SK-N-SH treated with all-trans-retinoic acid at 6 μM for 48 hours (cell line): ENCODE data around the gene KRT9.
"Not testable (repeated sequence)": the region's sequence is repeated elsewhere in the genome, so short reads cannot be mapped to it uniquely, and the experiment has no call there.

Experiments used
- ATAC-seq: fragments of 200-7000 bp; cut with Tn5 transposase; 3 replicates; pipeline ENCODE4 v1.9.1; 2020; ENCODE audit warnings: mild to moderate bottlenecking, moderate library complexity
- BACH2 ChIP-seq: fragments of 250-450 bp; sonication (Bioruptor Pico); IDR thresholded peaks from 2 replicates; pipeline ENCODE4 v1.9.0; 2021; ENCODE audit warnings: mild to moderate bottlenecking, borderline replicate concordance
- CSDC2 ChIP-seq: fragments of 250-450 bp; sonication (Bioruptor Pico); IDR thresholded peaks from 2 replicates; pipeline ENCODE4 v1.5.0; 2020; ENCODE audit warnings: mild to moderate bottlenecking, moderate library complexity
- ESRRG ChIP-seq: fragments of 250-450 bp; sonication (Bioruptor Pico); IDR thresholded peaks from 2 replicates; pipeline ENCODE4 v1.6.1; 2021; ENCODE audit warnings: mild to moderate bottlenecking
- ISL1 ChIP-seq: fragments of 250-450 bp; sonication (Bioruptor Pico); IDR thresholded peaks from 2 replicates; pipeline ENCODE4 v2.1.2; 2022; ENCODE audit warnings: mild to moderate bottlenecking, moderate library complexity
- OSR1 ChIP-seq: fragments of 250-450 bp; sonication (Bioruptor Pico); IDR thresholded peaks from 2 replicates; pipeline ENCODE4 v1.8.0; 2022; ENCODE audit warnings: moderate library complexity, mild to moderate bottlenecking, inconsistent platforms
- PPARA ChIP-seq: fragments of 250-450 bp; sonication (Bioruptor Pico); IDR thresholded peaks from 2 replicates; pipeline ENCODE4 v1.5.0; 2020; ENCODE audit warnings: mild to moderate bottlenecking, borderline replicate concordance
- RARB ChIP-seq: fragments of 250-450 bp; sonication (Bioruptor Pico); IDR thresholded peaks from 2 replicates; pipeline ENCODE4 v1.8.0; 2021; ENCODE audit warnings: mild to moderate bottlenecking, moderate library complexity
- SNAI2 ChIP-seq: fragments of 250-450 bp; sonication (Bioruptor Pico); IDR thresholded peaks from 2 replicates; pipeline ENCODE4 v1.5.0; 2020; ENCODE audit warnings: mild to moderate bottlenecking, moderate library complexity
- TCF4 ChIP-seq: fragments of 250-450 bp; sonication (Bioruptor Pico); IDR thresholded peaks from 2 replicates; pipeline ENCODE4 v1.8.0; 2021; ENCODE audit warnings: mild to moderate bottlenecking, moderate library complexity, borderline replicate concordance
- ZC3H10 ChIP-seq: fragments of 250-450 bp; sonication (Bioruptor Pico); IDR thresholded peaks from 2 replicates; pipeline ENCODE4 v1.5.1; 2021; ENCODE audit warnings: mild to moderate bottlenecking, moderate library complexity
- ZFP3 ChIP-seq: fragments of 250-450 bp; sonication (Bioruptor Pico); IDR thresholded peaks from 2 replicates; pipeline ENCODE4 v1.5.0; 2020; ENCODE audit warnings: mild to moderate bottlenecking, moderate library complexity
- ZNF565 ChIP-seq: fragments of 450-650 bp; formaldehyde crosslinking; conservative IDR thresholded peaks from 2 replicates; pipeline ENCODE4 v1.5.0; 2020; ENCODE audit warnings: low read depth, mild to moderate bottlenecking, moderate library complexity
- ZNF70 ChIP-seq: fragments of 450-650 bp; formaldehyde crosslinking; IDR thresholded peaks from 2 replicates; pipeline ENCODE4 v1.5.0; 2020; ENCODE audit warnings: mild to moderate bottlenecking, moderate library complexity
- TF ChIP-seq, protein P1 (sequence below): fragments of 250-450 bp; sonication (Bioruptor Pico); IDR thresholded peaks from 2 replicates; pipeline ENCODE4 v1.5.1; 2021; ENCODE audit warnings: mild to moderate bottlenecking, moderate library complexity
- TF ChIP-seq, protein P2 (sequence below): fragments of 250-450 bp; sonication (Bioruptor Pico); IDR thresholded peaks from 2 replicates; pipeline ENCODE4 v1.8.0; 2020; ENCODE audit warnings: mild to moderate bottlenecking, moderate library complexity, borderline replicate concordance
- TF ChIP-seq, protein P3 (sequence below): fragments of 250-450 bp; sonication (Bioruptor Pico); IDR thresholded peaks from 2 replicates; pipeline ENCODE4 v1.5.0; 2020; ENCODE audit warnings: mild to moderate bottlenecking, moderate library complexity
- TF ChIP-seq, protein P4 (sequence below): fragments of 250-450 bp; sonication (Bioruptor Pico); IDR thresholded peaks from 2 replicates; pipeline ENCODE4 v1.5.1; 2020; ENCODE audit warnings: low read depth, mild to moderate bottlenecking, moderate library complexity
- TF ChIP-seq, protein P5 (sequence below): fragments of 250-450 bp; sonication (Bioruptor Pico); IDR thresholded peaks from 2 replicates; pipeline ENCODE4 v1.8.0; 2021; ENCODE audit warnings: low read depth, mild to moderate bottlenecking, moderate library complexity, borderline replicate concordance

KRT9 gene

DNA sequence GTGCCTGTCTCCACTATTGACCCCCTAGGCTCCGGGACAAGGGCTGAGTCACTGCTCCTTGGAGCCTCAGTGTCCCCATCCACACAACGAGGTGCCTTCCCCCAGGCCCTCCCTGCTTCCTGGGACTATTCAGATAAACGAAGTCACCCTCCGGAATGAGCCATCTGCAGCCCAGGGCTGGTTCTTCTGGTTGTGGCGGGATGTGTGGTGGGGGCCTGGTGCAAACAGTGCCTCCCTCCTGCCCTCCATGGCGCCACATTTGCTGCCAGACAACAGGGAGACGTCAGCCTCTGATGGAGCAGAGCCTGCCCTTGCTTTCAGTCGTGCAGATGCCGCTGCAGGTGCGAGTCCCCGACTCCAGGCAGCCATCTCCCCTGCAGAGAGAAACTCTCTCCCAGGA lies 45.8 kb upstream of the KRT9 start:
- TF ChIP-seq ESRRG (CRISPR knock-in tag) (no peak), BACH2 (CRISPR knock-in tag) (no peak), ZC3H10 (CRISPR knock-in tag) (no peak)
- TF ChIP-seq, protein P1, sequence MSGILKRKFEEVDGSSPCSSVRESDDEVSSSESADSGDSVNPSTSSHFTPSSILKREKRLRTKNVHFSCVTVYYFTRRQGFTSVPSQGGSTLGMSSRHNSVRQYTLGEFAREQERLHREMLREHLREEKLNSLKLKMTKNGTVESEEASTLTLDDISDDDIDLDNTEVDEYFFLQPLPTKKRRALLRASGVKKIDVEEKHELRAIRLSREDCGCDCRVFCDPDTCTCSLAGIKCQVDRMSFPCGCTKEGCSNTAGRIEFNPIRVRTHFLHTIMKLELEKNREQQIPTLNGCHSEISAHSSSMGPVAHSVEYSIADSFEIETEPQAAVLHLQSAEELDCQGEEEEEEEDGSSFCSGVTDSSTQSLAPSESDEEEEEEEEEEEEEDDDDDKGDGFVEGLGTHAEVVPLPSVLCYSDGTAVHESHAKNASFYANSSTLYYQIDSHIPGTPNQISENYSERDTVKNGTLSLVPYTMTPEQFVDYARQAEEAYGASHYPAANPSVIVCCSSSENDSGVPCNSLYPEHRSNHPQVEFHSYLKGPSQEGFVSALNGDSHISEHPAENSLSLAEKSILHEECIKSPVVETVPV (CRISPR knock-in tag) = no peak
- TF ChIP-seq, protein P2, sequence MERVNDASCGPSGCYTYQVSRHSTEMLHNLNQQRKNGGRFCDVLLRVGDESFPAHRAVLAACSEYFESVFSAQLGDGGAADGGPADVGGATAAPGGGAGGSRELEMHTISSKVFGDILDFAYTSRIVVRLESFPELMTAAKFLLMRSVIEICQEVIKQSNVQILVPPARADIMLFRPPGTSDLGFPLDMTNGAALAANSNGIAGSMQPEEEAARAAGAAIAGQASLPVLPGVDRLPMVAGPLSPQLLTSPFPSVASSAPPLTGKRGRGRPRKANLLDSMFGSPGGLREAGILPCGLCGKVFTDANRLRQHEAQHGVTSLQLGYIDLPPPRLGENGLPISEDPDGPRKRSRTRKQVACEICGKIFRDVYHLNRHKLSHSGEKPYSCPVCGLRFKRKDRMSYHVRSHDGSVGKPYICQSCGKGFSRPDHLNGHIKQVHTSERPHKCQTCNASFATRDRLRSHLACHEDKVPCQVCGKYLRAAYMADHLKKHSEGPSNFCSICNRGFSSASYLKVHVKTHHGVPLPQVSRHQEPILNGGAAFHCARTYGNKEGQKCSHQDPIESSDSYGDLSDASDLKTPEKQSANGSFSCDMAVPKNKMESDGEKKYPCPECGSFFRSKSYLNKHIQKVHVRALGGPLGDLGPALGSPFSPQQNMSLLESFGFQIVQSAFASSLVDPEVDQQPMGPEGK = no peak
- ATAC-seq = no peak

DNA sequence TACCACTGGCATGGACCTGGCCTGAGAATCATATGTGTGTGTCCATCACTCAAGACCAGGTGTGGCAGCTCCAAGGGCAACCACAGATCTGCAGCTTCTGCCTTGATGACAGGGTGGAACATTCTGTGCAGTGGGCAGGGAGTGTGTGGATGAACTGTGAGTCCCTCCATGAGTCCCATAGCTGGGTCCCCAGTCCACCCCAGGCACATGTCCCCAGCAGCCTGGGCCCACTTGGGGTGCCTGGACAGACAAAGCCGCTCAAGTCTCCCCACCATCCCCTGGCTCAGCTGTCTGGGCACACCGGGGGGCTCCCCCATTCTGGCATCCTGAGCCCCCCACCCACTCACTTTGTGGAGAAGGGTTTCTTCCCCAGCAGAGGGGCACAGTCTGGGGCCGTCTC lies 45.3 kb upstream of the KRT9 start:
- TF ChIP-seq ISL1 (CRISPR knock-in tag) = no peak
- no peak for ATAC-seq

DNA sequence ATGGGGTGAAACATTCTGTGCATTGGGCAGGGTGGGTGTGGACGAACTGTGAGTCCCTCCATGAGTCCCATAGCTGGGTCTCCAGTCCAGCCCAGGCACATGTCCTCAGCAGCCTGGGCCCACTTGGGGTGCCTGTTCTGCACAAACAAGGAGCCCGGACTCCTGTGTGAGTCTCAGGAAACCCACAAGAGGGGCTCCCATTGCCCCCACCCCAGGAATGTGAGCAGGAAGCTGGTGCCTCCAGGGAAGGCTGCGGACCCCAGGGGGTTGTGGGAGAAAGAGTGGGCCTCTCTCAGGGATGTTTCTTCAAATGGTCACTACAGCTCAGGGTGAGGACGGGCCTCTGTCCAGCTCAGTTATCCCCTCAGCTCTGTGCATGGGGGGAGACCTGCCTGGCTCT lies 44.6 kb upstream of the KRT9 start:
- ATAC-seq = not testable (repeated sequence)

DNA sequence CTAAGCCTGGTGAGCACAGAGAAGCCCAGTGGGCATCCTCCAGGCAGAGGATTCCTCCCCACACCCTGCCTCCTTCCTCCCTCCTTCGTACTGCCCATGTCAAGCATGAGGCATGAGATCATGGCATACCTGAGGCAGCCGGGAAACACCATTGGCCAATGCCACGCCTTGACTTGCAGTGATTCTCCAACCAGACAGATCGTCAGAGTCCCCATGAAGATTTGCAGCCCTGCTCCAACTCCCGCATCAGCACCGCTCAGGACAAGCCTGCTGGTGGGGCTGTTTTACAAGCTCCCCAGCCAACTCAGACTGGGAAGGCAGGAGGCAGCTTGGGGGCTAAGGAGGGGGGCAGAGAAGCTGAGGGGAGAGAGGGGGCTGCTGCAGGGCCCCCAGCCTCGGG lies 43.6 kb upstream of the KRT9 start:
- ATAC-seq = no peak
- TF ChIP-seq ISL1 (CRISPR knock-in tag) = no peak
- TF ChIP-seq, protein P1 (CRISPR knock-in tag) = no peak
- no peak for TF ChIP-seq SNAI2 (CRISPR knock-in tag)
- no peak for TF ChIP-seq ZFP3 (CRISPR knock-in tag)
- no peak for TF ChIP-seq TCF4 (CRISPR knock-in tag)
- TF ChIP-seq PPARA (CRISPR knock-in tag) = no peak
- TF ChIP-seq OSR1 (CRISPR knock-in tag) = no peak
- TF ChIP-seq ZC3H10 (CRISPR knock-in tag) = no peak
- TF ChIP-seq RARB (CRISPR knock-in tag) = no peak
- no peak for TF ChIP-seq ZNF70 (CRISPR knock-in tag)
- TF ChIP-seq ZNF565 (CRISPR knock-in tag) = no peak
- no peak for TF ChIP-seq CSDC2
- TF ChIP-seq, protein P3, sequence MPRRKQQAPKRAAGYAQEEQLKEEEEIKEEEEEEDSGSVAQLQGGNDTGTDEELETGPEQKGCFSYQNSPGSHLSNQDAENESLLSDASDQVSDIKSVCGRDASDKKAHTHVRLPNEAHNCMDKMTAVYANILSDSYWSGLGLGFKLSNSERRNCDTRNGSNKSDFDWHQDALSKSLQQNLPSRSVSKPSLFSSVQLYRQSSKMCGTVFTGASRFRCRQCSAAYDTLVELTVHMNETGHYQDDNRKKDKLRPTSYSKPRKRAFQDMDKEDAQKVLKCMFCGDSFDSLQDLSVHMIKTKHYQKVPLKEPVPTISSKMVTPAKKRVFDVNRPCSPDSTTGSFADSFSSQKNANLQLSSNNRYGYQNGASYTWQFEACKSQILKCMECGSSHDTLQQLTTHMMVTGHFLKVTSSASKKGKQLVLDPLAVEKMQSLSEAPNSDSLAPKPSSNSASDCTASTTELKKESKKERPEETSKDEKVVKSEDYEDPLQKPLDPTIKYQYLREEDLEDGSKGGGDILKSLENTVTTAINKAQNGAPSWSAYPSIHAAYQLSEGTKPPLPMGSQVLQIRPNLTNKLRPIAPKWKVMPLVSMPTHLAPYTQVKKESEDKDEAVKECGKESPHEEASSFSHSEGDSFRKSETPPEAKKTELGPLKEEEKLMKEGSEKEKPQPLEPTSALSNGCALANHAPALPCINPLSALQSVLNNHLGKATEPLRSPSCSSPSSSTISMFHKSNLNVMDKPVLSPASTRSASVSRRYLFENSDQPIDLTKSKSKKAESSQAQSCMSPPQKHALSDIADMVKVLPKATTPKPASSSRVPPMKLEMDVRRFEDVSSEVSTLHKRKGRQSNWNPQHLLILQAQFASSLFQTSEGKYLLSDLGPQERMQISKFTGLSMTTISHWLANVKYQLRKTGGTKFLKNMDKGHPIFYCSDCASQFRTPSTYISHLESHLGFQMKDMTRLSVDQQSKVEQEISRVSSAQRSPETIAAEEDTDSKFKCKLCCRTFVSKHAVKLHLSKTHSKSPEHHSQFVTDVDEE (CRISPR knock-in tag) = no peak
- TF ChIP-seq, protein P4, sequence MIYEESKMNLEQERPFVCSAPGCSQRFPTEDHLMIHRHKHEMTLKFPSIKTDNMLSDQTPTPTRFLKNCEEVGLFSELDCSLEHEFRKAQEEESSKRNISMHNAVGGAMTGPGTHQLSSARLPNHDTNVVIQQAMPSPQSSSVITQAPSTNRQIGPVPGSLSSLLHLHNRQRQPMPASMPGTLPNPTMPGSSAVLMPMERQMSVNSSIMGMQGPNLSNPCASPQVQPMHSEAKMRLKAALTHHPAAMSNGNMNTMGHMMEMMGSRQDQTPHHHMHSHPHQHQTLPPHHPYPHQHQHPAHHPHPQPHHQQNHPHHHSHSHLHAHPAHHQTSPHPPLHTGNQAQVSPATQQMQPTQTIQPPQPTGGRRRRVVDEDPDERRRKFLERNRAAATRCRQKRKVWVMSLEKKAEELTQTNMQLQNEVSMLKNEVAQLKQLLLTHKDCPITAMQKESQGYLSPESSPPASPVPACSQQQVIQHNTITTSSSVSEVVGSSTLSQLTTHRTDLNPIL (CRISPR knock-in tag) = no peak
- TF ChIP-seq, protein P5, sequence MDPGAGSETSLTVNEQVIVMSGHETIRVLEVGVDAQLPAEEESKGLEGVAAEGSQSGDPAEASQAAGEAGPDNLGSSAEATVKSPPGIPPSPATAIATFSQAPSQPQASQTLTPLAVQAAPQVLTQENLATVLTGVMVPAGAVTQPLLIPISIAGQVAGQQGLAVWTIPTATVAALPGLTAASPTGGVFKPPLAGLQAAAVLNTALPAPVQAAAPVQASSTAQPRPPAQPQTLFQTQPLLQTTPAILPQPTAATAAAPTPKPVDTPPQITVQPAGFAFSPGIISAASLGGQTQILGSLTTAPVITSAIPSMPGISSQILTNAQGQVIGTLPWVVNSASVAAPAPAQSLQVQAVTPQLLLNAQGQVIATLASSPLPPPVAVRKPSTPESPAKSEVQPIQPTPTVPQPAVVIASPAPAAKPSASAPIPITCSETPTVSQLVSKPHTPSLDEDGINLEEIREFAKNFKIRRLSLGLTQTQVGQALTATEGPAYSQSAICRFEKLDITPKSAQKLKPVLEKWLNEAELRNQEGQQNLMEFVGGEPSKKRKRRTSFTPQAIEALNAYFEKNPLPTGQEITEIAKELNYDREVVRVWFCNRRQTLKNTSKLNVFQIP (CRISPR knock-in tag) = no peak

DNA sequence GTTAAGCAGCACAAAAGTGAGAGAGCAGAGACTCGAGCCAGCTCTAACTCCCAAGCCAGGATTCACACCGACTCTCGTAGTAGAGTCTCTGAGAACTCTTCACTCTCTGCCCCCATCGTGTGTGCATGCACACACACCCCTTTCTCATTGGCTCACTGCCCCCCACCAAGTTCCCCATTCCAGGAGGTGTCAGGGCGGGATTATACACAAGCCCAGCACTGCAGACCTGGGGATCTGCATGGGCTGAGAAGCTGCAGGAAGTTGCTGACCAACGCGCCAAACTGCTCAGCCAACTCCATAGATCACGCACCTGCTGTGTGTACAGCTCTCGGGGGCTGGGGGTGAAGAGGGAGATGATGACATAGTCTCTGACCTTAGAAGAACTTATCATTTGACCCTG lies 42.9 kb upstream of the KRT9 start:
- not testable (repeated sequence) for ATAC-seq
